Panc1 (cell line): ENCODE measurements around the gene FUS. TPM values are rescaled to one million over a fixed set of nuclear protein-coding genes. Genes with fewer than 3 reads are reported as not detected.

Experiments used
- ATAC-seq: fragments of 200-7000 bp; cut with Tn5 transposase; 2 replicates; pipeline ENCODE4 v1.9.1; 2020; ENCODE audit warnings: mild to moderate bottlenecking, moderate library complexity
- Bru-seq: library from RNA; stranded (reverse); fragments of 400-500 nt; gene quantifications from one replicate; lab custom pipeline; 2021; lab: Mats Ljungman, UMichigan
- BruChase-seq, 2 experiments: library from RNA; stranded (reverse); fragments of 400-500 nt; gene quantifications; one replicate each; lab custom pipeline; 2021; lab: Mats Ljungman, UMichigan
- BruUV-seq: library from RNA; stranded (reverse); fragments of 400-500 nt; replicated peaks from 2 replicates; lab custom pipeline; 2021; lab: Mats Ljungman, UMichigan
- CTCF ChIA-PET: fragments of 300-600 bp; sonication (Branson Sonifier 250); formaldehyde crosslinking; loops from one replicate; lab custom pipeline; 2022; ENCODE audit warnings: antibody characterized with exemption; lab: Charles Lee
- POLR2A ChIA-PET: fragments of 300-600 bp; sonication (Branson Sonifier 250); formaldehyde crosslinking; loops from one replicate; lab custom pipeline; 2022; ENCODE audit warnings: antibody characterized with exemption; lab: Charles Lee
- DNase-seq: peaks from one replicate; pipeline ENCODE4 v3.0.0-alpha.2; 2010; ENCODE audit warnings: low read depth, low spot score
- H3K27ac ChIP-seq: 2 replicates; pipeline ENCODE4 v1.5.1; 2011; ENCODE audit warnings: mild to moderate bottlenecking, low read length, inconsistent platforms
- H3K27me3 ChIP-seq: fragments of 200-500 bp; sonication (Bioruptor generic); 2 replicates; pipeline ENCODE4 v1.6.0; 2014; ENCODE audit warnings: low read length, inconsistent platforms; ENCODE audit not compliant: control insufficient read depth, insufficient read depth
- H3K36me3 ChIP-seq: fragments of 200-500 bp; sonication (Bioruptor generic); 2 replicates; pipeline ENCODE4 v1.5.1; 2014; ENCODE audit warnings: inconsistent platforms, mild to moderate bottlenecking, low read length, moderate library complexity; ENCODE audit not compliant: control insufficient read depth, insufficient read depth
- H3K4me1 ChIP-seq: 2 replicates; pipeline ENCODE4 v1.5.1; 2011; ENCODE audit warnings: inconsistent platforms, mild to moderate bottlenecking, low read length, moderate library complexity; ENCODE audit not compliant: control insufficient read depth, insufficient read depth
- H3K4me3 ChIP-seq, 2 experiments: 2 replicates each; pipeline ENCODE4 v1.5.1; 2011 to 2012; ENCODE audit warnings: low read depth in 2 of 2, low read length in 2 of 2, mild to moderate bottlenecking in 2 of 2, inconsistent platforms in 1 of 2, moderate library complexity in 1 of 2
- H3K9me3 ChIP-seq: fragments of 200-500 bp; sonication (Bioruptor generic); 2 replicates; pipeline ENCODE4 v1.5.1; 2014; ENCODE audit warnings: low read depth, mild to moderate bottlenecking, inconsistent platforms, low read length, moderate library complexity; ENCODE audit not compliant: control insufficient read depth, insufficient read depth
- CTCF ChIP-seq: fragments of 450-650 bp; IDR thresholded peaks from 2 replicates; pipeline ENCODE4 v1.5.1; 2017; ENCODE audit warnings: mild to moderate bottlenecking
- POLR2AphosphoS5 ChIP-seq: IDR thresholded peaks from 2 replicates; pipeline ENCODE4 v1.6.1; 2012; ENCODE audit warnings: mild to moderate bottlenecking, low read depth, low read length, moderate library complexity
- REST ChIP-seq, 2 experiments: IDR thresholded peaks; 2 replicates each; pipeline ENCODE4 v1.6.1; 2011 to 2012; ENCODE audit warnings: low read depth in 2 of 2, control low read depth in 1 of 2, low read length in 1 of 2, mild to moderate bottlenecking in 1 of 2, moderate library complexity in 1 of 2; ENCODE audit not compliant: insufficient read depth in 1 of 2
- SIN3A ChIP-seq: IDR thresholded peaks from 2 replicates; pipeline ENCODE4 v1.6.1; 2012; ENCODE audit warnings: low read depth, mild to moderate bottlenecking, low read length, moderate library complexity, borderline replicate concordance; ENCODE audit not compliant: insufficient read depth
- TCF7L2 ChIP-seq: IDR thresholded peaks from 2 replicates; pipeline ENCODE4 v1.6.1; 2011; ENCODE audit warnings: mild to moderate bottlenecking, low read depth, low read length, inconsistent platforms
- in situ Hi-C: cut with HindIII; loops from 2 replicates; pipeline ENCODE4 v1.10.0; 2016; ENCODE audit warnings: low sequenced_read_pairs, low pct_unique_long_range_greater_than_20kb
- intact Hi-C: fragments of 100-400 bp; cut with micrococcal nuclease; formaldehyde crosslinking; loops from one replicate; pipeline ENCODE4 v1.10.0; 2022; ENCODE audit not compliant: unreplicated experiment
- long read RNA-seq: library from polyadenylated mRNA; unstranded; transcript quantifications from one replicate; pipeline ENCODE4 v2.0.0, GENCODE V29; 2021; ENCODE audit not compliant: unreplicated experiment
- polyA plus RNA-seq: library from polyadenylated mRNA; unstranded; fragments of >200 nt; gene quantifications from one replicate; pipeline ENCODE4 v1.2.1, GENCODE V29; 2012; ENCODE audit warnings: missing spikeins; ENCODE audit not compliant: insufficient read length
- total RNA-seq: library from RNA; stranded (reverse); gene quantifications from one replicate; pipeline ENCODE4 v1.2.1, GENCODE V29; 2021; ENCODE audit not compliant: unreplicated experiment

Gene FUS
- total RNA-seq, result 441 TPM
- 465 TPM for polyA plus RNA-seq
- percentile 100 among the genes with signal in this experiment for Bru-seq, nascent RNA
- percentile 100 among the genes with signal in this experiment for BruChase-seq, experiment 1, labeled RNA remaining after a 2-hour chase
- percentile 99 among the genes with signal in this experiment for BruChase-seq, experiment 2, labeled RNA remaining after a 6-hour chase
- long read RNA-seq, full-length matches to known transcripts, result 152 of 269 reads
- long read RNA-seq, partial matches to known transcripts, result 88 of 269 reads
- long read RNA-seq, other reads (novel, unspliced or antisense), result 29 of 269 reads

GRCh38 chr16:31179747-31180459, at the start of gene FUS:
TSS of gene FUS (plus strand) at chr16:31180139. CDS start at chr16:31180215, 76 bp downstream.
- Histone ChIP-seq H3K4me3 (peak within 1 kb of the TSS; percentile 60 to 99), H3K9me3 (no peaks in the 10 kb centered on the region), H3K27me3 (no peaks in the 10 kb centered on the region), H3K36me3 (peaks cover 23% of the 10 kb centered on the region), H3K4me1 (peaks cover 16% of the 10 kb centered on the region), H3K27ac (peak within 1 kb of the TSS; percentile 97)
- CTCF ChIA-PET, result interaction anchor here (0.5 to 0.6 kb wide), 2 partner anchors 38 to 244 kb away, joined by 3 to 4 read pairs; no protein-coding TSS in a partner anchor
- POLR2A ChIA-PET, result interaction anchor here (0.6 to 1.7 kb wide), 7 partner anchors 10 to 168 kb away, joined by 3 to 10 read pairs (median 5); partner anchors contain the start of gene KAT8
- DNase-seq, result peak; percentile 67
- intact Hi-C loops, result no loop called here
- in situ Hi-C loops, result no loop called here
- peak; percentile 100 for TF ChIP-seq POLR2AphosphoS5
- TF ChIP-seq TCF7L2, result 0 out of 2 replicates have a peak, but pooled peaks have one; percentile 25
- TF ChIP-seq REST (IDR thresholded peaks at IDR 0.05; ENCODE audit: insufficient read depth in 1 of 2, low read depth in 2 of 2, low read length in 1 of 2), result peak; percentile 26 to 77; a peak in 3 of 4 replicates
- TF ChIP-seq SIN3A, result peak; percentile 77; the same call in 1 of the 2 replicates
- no peak for TF ChIP-seq CTCF
- ATAC-seq, result peak; percentile 77
- no TSS peak for BruUV-seq

GRCh38 chr16:31130336-31130891, 49.5 kb upstream of the FUS start:
- CTCF ChIA-PET, result no interaction called here
- in situ Hi-C loops (no loop called here), intact Hi-C loops (no loop called here)
- ATAC-seq (no peak), DNase-seq (no peak)
- H3K9me3 ChIP-seq, result no peaks in the 10 kb centered on the region
- BruUV-seq, result no TSS peak
- H3K4me1 ChIP-seq, result no peaks in the 10 kb centered on the region
- no peaks in the 10 kb centered on the region for H3K36me3 ChIP-seq
- POLR2A ChIA-PET, result interaction anchor here (0.6 kb wide), 1 partner anchor 50 kb away, joined by 11 read pairs; no protein-coding TSS in a partner anchor
- no peaks in the 10 kb centered on the region for H3K27me3 ChIP-seq
- no peak overlapping the region for H3K4me3 ChIP-seq
- no peak for TF ChIP-seq TCF7L2
- TF ChIP-seq CTCF, result no peak
- no peak for TF ChIP-seq REST (IDR thresholded peaks at IDR 0.05; ENCODE audit: insufficient read depth in 1 of 2, low read depth in 2 of 2, low read length in 1 of 2)
- TF ChIP-seq SIN3A, result no peak
- no peak for TF ChIP-seq POLR2AphosphoS5
- H3K27ac ChIP-seq, result no peak overlapping the region
